HG02970 (cell line): ENCODE measurements around the gene AGBL3.
A peak's percentile ranks its signal among the peaks of the same experiment; 100 is the strongest.

ENCODE experiments used
- ATAC-seq: cut with Tn5 transposase; IDR thresholded peaks from one replicate; pipeline ENCODE4 v1.9.1; 2021; ENCODE audit warnings: mild to moderate bottlenecking, moderate library complexity, moderate number of reproducible peaks; ENCODE audit not compliant: unreplicated experiment, low FRiP score

AGBL3 gene

DNA sequence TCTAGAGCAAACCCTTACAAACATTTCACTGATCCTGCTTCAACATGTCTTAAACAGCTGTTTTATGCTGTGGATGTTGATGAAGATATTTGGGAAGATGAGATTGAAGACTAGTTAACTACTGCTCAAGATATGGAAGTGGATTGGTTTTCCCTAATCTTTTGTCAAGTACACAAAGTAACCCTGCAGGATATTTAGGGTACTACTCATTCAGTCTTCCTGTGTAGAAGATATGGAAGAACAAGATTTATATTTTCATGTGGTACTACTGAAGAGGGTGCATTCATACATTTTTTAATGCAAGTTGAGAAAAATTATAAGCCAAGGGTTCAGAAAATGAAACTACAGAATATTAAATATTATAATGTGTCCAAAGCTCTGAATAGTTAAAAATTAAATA lies 143.3 kb downstream of the AGBL3 start:
- no peak for ATAC-seq

GRCh38 chr7:135143885-135144668 lies 157.8 kb downstream of the AGBL3 start:
- no peak for ATAC-seq

GRCh38 chr7:135147341-135147898 lies 161.1 kb downstream of the AGBL3 start:
- peak; percentile 4 for ATAC-seq

- ATAC-seq: peak; percentile 80
These were observed 161.8 kb downstream of the AGBL3 start, which contains the start of gene TMEM140 for GRCh38 chr7:135147899-135148721. TMEM140 (plus strand) TSS chr7:135148072; CDS start chr7:135164442, 16,370 bp downstream.

DNA sequence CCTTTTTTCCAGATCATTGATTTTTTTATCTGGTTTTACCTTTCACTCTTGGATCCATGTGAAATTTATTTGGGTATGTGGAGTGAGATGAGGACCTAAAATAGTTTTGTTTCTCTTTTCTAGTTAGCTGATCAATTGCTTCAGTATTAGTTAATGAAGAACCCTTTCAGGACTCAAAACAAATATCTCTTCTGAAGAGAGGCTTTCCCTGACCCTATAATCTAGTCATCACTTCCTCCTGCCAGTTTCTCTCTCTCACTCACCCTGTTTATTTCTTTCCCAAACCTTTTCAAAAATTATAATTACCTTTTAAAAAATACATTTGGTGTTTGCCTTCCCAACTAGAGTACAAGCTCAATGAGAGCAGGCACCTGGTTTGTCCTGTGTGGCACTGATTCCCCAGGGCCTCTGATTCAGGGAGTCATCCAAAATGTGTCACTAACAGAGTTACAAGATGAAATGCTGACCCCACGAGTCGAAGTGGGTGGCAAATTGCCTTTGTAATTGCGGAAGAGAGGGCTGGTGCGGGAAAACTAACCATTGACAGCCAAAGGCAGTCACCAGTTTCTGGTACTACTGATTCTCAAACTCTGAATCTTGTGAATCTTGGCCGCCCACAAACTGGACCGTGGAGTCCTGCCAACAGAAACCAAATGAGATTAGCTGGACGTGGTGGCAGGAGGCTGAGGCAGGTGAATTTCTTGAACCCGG lies 163.9 kb downstream of the AGBL3 start:
- no peak for ATAC-seq

- no peak for ATAC-seq
These were observed 164.8 kb downstream of the AGBL3 start for GRCh38 chr7:135151132-135151531.

DNA sequence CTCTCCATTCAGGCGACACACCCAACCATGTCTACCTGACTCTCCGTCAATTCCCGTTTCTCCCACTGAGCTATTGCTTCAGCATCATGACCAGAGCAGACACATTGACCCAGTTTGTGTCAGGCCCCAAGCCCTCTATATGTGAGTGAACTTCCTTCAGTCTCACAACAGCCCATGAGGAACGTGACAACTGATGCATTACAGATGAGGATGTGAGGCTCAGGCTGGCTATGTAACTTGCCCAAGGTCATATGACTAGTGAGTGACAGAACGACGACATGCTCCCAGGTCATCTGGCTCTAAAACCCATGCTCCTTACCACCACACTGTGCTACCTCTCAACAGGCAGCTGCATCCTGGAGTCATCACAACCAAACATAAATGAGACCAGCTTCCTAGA lies 165.2 kb downstream of the AGBL3 start:
- ATAC-seq: no peak

DNA sequence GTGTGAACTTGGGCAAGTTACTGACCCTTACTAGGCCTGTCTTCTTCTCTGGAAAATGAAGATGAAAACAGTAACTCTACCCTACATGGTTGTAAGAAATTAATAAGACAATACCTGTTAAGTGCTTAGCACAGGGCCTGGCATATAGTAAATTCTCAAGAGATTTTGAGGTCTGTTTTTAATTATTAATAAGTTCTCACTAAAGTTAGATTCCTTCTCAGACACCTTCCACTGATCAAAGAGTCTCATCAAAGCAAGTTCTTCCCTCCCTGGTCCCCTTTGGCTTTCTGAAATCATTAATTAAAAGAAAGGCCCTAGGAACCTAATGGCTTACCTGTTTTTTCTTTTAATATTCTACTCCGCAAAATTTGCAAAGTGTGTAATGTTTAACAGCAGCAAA lies 166.1 kb downstream of the AGBL3 start:
- no peak for ATAC-seq

DNA sequence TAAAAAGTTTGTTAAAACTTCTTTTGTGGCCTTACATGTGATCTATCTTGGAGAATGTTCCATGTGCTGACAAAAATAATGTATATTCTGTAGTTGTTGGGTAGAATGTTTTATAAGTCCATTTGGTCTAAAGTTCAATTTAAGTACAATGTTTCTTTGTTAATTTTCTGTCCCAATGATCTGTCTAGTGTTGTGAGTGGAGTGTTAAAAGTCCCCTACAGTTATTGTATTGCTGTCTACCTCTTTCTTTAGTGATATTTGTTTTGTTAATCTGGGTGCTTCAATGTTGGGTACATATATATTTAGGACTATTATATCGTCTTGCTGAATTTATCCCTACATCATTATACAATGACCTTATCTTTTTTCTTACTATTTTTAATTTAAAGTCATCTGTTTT lies 168.4 kb downstream of the AGBL3 start:
- ATAC-seq: no peak

GRCh38 chr7:135156290-135156689 lies 170.0 kb downstream of the AGBL3 start:
- no peak for ATAC-seq

GRCh38 chr7:135158141-135158655 lies 171.9 kb downstream of the AGBL3 start:
- no peak for ATAC-seq

DNA sequence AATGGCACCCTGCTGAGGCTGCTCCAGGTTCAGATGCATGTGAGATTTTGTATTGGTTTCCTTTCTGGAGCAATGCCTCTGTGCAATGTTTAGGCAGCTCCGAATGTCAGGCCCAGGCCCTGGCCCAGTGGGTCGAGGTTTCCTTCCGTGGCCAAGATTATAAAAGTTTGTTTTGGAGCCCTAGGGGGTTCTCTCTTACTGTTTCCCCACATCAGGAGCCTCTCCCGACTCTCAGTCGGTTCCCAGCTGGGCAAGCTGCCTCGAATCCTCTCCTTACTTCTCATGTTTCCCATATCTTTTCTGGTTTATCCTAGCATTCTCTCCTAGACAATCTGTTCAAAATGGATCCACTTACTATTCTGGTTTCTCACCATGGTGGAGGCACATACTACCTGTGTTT lies 172.6 kb downstream of the AGBL3 start:
- ATAC-seq: no peak

- ATAC-seq: no peak
These were observed 173.2 kb downstream of the AGBL3 start for GRCh38 chr7:135159359-135160085.

DNA sequence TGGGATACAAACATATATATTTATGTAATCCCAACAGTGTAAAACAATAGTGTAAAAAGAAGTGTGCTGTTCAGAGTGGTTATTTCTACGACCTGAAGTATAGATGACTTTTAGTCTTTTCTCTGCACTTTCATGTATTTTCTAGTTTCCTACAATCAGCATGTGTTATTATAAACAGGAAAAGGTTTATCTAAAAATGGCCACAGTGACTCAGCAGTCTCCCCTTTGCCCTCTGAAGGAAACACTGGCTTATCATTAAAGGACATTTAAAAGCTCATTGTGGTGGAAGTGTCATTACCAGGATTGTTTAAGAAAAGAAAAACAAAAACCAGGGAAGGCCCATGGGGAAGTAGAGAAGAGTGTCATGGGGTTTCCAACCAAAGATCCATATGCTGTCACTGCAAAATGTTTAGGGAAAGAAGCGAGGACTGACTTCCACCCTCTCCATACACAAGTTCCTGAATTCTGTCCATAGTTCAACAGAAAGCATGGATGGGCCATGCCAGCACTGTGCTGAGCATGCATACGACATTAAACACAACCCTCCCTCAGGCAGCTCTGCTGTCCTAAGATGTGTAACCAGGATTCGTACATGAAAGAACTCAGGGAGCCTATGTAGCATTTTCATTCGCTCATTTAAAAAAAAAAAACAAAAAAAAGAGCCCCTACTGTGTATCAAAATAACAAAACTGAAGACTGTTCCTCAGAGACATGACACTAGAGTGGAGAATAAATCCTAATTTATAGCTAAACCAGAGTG lies 174.0 kb downstream of the AGBL3 start:
- no peak for ATAC-seq

- ATAC-seq: no peak
These were observed 174.7 kb downstream of the AGBL3 start for GRCh38 chr7:135160858-135161653.

DNA sequence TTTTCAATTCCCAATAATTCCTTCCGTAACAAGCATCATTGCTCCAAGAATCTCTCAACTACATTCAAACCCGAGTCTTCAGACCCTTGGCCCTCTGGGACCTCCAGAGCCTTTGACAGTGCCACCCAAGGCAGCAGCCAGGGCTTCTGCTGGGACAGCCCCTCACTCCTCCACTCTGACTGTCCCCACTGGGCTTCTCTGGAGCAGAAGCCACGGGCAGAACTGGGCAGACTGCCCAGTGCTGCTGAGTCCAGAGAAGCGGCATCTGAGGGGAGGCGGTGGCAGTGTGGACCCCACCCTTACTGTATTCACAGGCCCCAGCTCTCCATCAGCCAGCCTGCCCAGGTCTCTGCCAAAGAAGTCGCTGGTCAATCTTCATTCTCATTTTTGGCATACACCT lies 175.4 kb downstream of the AGBL3 start:
- no peak for ATAC-seq

- no peak for ATAC-seq
These were observed 176.2 kb downstream of the AGBL3 start for GRCh38 chr7:135162382-135163001.
